NCI-H1930 (cell line): Measurements from ENCODE around the gene PDE1C.

ENCODE experiments used
- DNase-seq, 2 experiments: peaks; one replicate each; lab custom pipeline; 2025; lab: John Stamatoyannopoulos, UW

PDE1C gene

GRCh38 chr7:31939076-31939475 is 131.1 kb downstream of the PDE1C start:
- no peak for DNase-seq

- no peak for DNase-seq
Observed at GRCh38 chr7:31938650-31939049, 131.6 kb downstream of the PDE1C start.

GRCh38 chr7:31937982-31938381 is 132.2 kb downstream of the PDE1C start:
- DNase-seq = no peak

GRCh38 chr7:31935124-31936054 is 134.8 kb downstream of the PDE1C start:
- DNase-seq = no peak

- DNase-seq = no peak
Observed at GRCh38 chr7:31934551-31934950, 135.7 kb downstream of the PDE1C start.

GRCh38 chr7:31933481-31933880 is 136.7 kb downstream of the PDE1C start:
- no peak for DNase-seq

- DNase-seq = no peak
Observed at GRCh38 chr7:31926991-31927584, 143.1 kb downstream of the PDE1C start.

GRCh38 chr7:31925753-31926454 is 144.3 kb downstream of the PDE1C start:
- DNase-seq = no peak

GRCh38 chr7:31924251-31924650 is 146.0 kb downstream of the PDE1C start:
- DNase-seq = no peak

GRCh38 chr7:31922848-31923247 is 147.4 kb downstream of the PDE1C start:
- no peak for DNase-seq

- no peak for DNase-seq
Observed at GRCh38 chr7:31921047-31921446, 149.2 kb downstream of the PDE1C start.

- DNase-seq = no peak
Observed at GRCh38 chr7:31919678-31920369, 150.4 kb downstream of the PDE1C start.

- no peak for DNase-seq
Observed at GRCh38 chr7:31918706-31919393, 151.4 kb downstream of the PDE1C start.

- DNase-seq = no peak
Observed at GRCh38 chr7:31917256-31917655, 153.0 kb downstream of the PDE1C start.

- no peak for DNase-seq
Observed at GRCh38 chr7:31910191-31910590, 160.0 kb downstream of the PDE1C start.

GRCh38 chr7:31906479-31907171 is 163.6 kb downstream of the PDE1C start:
- DNase-seq = no peak

- DNase-seq = no peak
Observed at GRCh38 chr7:31903962-31904361, 166.2 kb downstream of the PDE1C start.

GRCh38 chr7:31899356-31899927 is 170.8 kb downstream of the PDE1C start:
- DNase-seq = no peak

GRCh38 chr7:31896925-31897324 is 173.3 kb downstream of the PDE1C start:
- no peak for DNase-seq

GRCh38 chr7:31894308-31894707 is 175.9 kb downstream of the PDE1C start:
- DNase-seq = no peak

GRCh38 chr7:31893365-31893764 is 176.8 kb downstream of the PDE1C start:
- DNase-seq = no peak
